Right kidney (tissue), 1 donor: Measurements from ENCODE around the gene C1QC.
"Not testable (repeated sequence)": the region's sequence is repeated elsewhere in the genome, so short reads cannot be mapped to it uniquely, and the experiment has no call there.

Source experiments
- DNase-seq: peaks from one replicate; pipeline ENCODE4 v3.0.0-alpha.2; 2016

C1QC gene

GRCh38 chr1:22645931-22646330 lies 2.5 kb downstream of the C1QC start:
- DNase-seq = no peak

DNA sequence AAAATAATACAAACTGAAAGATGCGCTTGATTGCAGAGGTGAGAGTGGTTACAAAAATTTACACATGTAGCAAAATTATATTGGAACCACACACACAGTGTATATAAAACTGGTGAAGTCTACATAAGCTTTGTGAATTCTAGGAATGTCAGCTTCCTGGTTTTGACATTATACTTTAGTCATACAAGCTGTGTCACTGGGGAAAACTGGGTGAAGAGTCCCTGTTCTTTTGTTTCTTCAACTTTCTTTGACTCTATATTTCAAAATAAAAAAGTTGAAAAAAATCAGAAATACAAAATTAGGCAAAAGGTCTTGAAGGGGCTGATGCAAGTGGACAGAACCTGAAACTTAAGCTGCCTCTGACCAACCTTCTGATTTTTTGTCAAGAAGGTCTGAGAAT lies 3.0 kb downstream of the C1QC start:
- DNase-seq = no peak

DNA sequence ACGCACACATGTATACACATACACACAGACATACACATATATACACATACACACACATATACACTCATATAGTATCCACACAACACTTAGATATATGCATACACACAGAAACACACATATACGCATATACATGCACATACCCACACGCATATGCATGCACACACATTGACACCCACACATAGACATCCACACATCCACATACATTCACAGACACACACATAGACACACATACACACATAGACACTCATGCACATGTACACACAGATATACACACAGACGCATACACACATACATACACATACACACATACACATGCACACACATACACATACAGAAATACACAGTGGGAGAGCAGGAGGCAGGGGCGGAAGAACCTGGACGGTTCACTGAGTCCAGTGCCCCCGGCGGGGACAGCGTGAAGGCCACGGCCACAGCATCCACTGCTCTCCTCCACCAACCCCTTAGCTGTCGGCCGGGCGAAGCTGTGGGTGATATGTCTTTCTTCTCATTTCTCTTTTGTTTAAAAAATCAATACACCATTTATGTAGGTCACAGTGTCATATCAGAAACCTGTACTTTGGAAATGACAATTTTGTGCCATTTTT lies 6.8 kb downstream of the C1QC start:
- no peak for DNase-seq

- DNase-seq = no peak
Observed at GRCh38 chr1:22651941-22652856, 8.8 kb downstream of the C1QC start.

DNA sequence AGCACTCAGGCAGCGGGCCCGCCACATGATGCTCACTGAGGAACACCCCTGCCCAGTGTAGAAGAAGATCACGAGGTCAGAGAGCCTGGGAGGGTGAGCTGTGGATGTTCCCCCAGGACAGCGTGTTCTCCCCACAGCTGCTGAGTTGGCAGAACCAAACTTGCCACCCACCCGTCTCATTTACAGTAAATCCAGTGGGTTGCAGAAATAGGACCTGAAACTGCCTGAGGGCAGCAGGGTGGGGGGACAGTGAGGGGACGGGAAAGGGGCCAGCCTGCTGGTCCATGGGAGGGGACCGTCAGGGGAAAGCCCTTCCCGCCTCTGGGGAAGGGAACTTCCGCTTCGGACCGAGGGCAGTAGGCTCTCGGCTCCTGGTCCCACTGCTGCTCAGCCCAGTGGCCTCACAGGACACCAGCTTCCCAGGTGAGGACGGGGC lies 9.5 kb downstream of the C1QC start, which contains the start of gene C1QB:
TSS of gene C1QB (plus strand) at position 356 of the 436 bp plus-strand sequence. CDS start 6,227 bp downstream, outside the sequence.
- DNase-seq = no peak

DNA sequence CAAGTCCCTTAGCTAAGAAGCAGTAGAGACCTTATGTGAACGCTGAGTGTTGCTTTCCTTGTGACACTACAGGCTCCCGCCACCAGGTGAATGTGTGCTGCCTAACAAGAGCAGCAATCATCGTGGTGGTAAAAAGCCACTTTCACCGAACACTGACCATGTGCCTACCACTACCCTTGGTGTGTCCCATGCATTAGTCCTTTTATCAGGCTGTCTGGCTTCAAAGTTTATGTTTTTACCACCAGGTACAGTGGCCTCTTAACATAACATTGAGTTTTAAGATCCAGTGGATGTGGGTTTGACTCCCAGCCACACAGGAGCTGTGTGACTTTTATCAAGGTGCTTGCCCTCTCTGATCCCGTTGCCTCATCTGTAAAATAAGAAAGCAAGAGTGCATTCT lies 11.3 kb downstream of the C1QC start:
- no peak for DNase-seq

GRCh38 chr1:22658385-22659163 lies 15.1 kb downstream of the C1QC start:
- no peak for DNase-seq

DNA sequence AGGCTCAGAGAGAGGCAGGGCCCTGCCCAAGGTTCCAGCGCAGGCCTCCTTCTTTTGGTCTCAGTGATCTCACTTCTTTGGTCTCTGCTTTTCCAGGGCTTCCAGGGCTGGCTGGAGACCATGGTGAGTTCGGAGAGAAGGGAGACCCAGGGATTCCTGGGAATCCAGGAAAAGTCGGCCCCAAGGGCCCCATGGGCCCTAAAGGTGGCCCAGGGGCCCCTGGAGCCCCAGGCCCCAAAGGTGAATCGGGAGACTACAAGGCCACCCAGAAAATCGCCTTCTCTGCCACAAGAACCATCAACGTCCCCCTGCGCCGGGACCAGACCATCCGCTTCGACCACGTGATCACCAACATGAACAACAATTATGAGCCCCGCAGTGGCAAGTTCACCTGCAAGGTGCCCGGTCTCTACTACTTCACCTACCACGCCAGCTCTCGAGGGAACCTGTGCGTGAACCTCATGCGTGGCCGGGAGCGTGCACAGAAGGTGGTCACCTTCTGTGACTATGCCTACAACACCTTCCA lies 17.3 kb downstream of the C1QC start:
- DNase-seq = no peak

GRCh38 chr1:22661880-22662279 lies 18.4 kb downstream of the C1QC start:
- DNase-seq = no peak

GRCh38 chr1:22662318-22662717 lies 18.9 kb downstream of the C1QC start:
- DNase-seq = no peak

DNA sequence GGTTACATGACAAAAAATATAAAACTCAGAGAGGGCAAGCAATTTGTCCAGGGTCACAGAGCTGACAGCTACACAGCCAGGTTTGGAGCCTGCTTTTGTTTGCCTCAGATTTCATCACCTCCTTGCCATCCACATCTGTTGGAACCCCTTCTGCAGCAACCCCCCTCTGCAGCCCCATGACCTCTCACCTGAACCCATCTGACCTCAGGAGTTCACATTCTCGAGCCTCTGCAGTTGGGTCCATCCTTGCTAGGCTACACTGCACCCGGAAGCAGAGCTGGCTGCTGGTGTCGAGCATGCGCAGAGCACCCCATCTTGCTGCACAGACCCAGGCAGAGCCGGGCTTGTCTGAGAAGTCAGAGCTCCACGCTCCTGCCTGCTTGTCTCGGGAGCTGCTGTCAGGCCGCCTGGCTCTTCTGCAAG lies 19.6 kb downstream of the C1QC start:
- DNase-seq = no peak

DNA sequence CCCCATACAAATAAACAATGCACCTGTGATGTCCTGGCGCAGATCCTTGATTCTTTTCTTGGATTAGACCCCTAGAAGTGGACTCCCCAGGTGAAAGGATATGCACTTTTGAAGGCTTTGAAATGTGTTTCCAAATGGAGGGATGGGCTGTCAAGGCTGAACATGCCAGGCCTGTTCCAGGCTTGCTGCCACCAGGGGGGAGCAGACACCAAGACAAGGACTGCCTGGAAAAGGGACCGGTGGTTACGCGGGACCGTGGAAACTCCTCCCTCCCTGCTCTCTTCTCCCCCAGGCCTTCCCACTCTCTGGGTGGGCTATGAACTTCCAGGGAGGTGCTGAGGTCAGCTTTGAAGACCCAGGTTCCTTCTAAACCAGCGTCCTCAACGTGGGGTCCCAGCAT lies 22.3 kb downstream of the C1QC start:
- DNase-seq = no peak

DNA sequence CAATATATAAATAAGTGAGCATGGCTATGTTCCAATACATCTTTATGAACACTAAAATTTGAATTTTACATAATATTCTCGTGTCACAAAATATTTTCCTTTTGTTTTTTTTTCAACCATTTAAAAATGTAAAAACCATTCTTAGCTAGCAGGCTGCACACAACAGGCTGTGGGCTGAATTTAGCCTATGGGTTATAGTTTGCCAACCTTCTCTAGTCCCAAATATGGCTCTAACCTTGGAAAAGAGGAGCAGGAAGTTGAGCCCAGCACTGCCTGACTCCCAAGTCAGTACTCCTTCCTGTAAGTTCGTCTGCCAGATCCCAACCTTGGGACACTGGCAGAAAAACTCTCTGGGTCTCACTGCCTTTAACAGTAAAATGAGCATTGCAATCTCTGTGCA lies 23.0 kb downstream of the C1QC start:
- no peak for DNase-seq

DNA sequence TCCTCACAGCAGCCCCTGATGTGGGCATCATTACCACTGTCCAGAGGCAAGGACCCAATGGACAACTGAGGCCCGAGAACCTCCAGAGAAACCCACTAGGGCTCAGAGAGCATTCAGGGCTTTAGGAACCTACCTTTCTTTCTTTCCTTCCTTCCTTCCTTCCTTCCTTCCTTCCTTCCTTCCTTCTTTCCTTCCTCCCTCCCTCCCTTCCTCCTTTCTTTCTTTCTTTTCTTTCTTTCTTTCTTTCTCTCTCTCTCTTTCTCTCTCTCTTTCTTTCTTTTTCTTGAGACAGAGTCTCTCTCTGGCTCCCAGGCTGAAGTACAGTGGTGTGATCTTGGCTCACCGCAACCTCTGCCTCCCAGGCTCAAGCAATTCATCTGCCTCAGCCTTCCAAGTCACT lies 25.4 kb downstream of the C1QC start:
- DNase-seq = not testable (repeated sequence)

GRCh38 chr1:22670352-22670975 lies 27.0 kb downstream of the C1QC start:
- DNase-seq = no peak

- no peak for DNase-seq
Observed at GRCh38 chr1:22671999-22672398, 28.6 kb downstream of the C1QC start.

DNA sequence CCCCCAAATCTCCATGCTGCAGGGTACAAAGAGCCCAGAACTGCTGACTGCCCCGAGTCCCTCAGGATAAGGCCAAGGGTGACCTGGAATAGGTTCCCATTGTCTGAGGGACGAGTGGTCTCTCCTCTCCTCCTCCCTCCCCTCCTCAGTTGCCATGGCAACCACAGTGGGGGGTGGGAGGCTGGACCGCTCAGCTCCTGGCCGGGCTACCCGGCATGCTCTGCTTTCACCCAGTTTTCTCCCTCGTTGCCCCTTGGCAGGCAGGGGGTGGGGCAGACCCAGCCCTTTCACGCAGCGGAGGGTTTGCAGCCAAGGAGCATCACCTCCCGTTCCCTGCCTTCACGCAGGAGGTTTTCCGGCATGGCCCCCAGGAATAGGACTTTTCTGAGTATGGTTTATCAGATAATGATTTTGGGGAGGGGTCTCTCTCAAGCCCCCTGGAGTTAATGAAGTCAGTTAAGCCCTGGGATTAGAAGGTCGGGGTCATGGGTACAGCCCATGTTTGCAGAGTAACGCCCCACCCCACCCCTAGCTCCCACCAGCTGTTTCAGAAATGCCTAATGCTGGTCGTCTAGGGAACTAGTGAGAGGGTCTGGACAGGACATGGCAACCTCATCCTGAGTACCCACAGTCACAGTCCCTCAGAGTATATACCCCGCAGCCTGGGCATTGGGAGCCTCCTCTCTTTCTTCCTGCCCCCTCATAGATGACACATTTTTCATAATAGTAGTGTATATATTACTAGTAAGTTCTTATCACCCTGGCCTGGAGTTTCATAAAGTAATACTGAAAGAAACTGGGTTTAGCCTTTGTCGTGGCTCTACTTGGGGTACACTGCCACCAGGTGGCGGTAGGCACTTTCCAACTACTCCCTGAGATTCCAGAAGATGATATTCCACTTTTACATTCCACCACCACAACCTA lies 30.3 kb downstream of the C1QC start:
- DNase-seq = peak; percentile 43

- DNase-seq = no peak
Observed at GRCh38 chr1:22674410-22674749, 30.9 kb downstream of the C1QC start.

DNA sequence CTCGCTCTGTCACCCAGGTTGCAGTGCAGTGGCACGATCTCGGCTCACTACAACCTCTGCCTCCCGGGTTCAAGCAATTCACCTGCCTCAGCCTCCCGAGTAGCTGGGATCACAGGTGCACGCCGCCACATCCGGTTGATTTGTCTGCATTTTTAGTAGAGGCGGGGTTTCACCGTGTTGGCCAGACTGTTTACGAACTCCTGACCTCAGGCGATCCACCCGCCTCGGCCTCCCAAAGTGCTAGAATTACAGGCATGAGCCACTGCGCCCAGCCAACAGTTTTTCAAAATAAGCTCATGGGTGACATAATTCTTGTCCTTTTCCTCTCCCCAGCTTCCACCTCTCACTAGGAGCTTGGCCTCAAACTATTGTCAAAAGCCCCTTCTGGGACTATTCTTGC lies 32.7 kb downstream of the C1QC start:
- DNase-seq = not testable (repeated sequence)

GRCh38 chr1:22676916-22677583 lies 33.6 kb downstream of the C1QC start:
- DNase-seq = no peak
